Stimulated activated effector memory CD8-positive, alpha-beta T cell treated with anti-CD3 and anti-CD28 coated beads, Interleukin-12 subunit alpha, Interleukin-12 subunit beta, amount 100 ng/mL, for 72 hours (primary cell): ENCODE data around the gene GPA33.

Source experiments
- ATAC-seq: fragments of 150-1000 bp; cut with Tn5 transposase; 2 replicates; pipeline ENCODE4 v1.10.0; 2021
- DNase-seq, 2 donors: peaks; one replicate each; pipeline ENCODE4 v3.0.0; 2021 to 2022; ENCODE audit warnings: low spot score in 2 of 2
- H3K27ac Mint-ChIP-seq: one replicate; pipeline ENCODE4 v1.8.0; 2022; ENCODE audit warnings: mild to moderate bottlenecking, mixed read lengths
- H3K36me3 Mint-ChIP-seq: one replicate; pipeline ENCODE4 v1.8.0; 2022; ENCODE audit warnings: mild to moderate bottlenecking, mixed read lengths
- H3K4me1 Mint-ChIP-seq: one replicate; pipeline ENCODE4 v1.8.0; 2022; ENCODE audit warnings: mixed read lengths
- H3K4me3 Mint-ChIP-seq: one replicate; pipeline ENCODE4 v1.8.0; 2022; ENCODE audit warnings: mild to moderate bottlenecking, mixed read lengths
- H3K9me3 Mint-ChIP-seq: one replicate; pipeline ENCODE4 v1.8.0; 2022; ENCODE audit warnings: mixed read lengths

Gene GPA33

GRCh38 chr1:167083871-167084270, 6.3 kb downstream of the GPA33 start:
- ATAC-seq (no peak), DNase-seq (no peak)
- Mint-ChIP-seq H3K4me3 (no peak overlapping the region), H3K36me3 (no peaks in the 10 kb centered on the region), H3K27ac (no peak overlapping the region), H3K4me1 (peaks cover under 1% of the 10 kb centered on the region), H3K9me3 (no peaks in the 10 kb centered on the region)

GRCh38 chr1:167083066-167083665, 7.0 kb downstream of the GPA33 start:
- Mint-ChIP-seq H3K36me3 (no peaks in the 10 kb centered on the region), H3K27ac (no peak overlapping the region), H3K9me3 (no peaks in the 10 kb centered on the region), H3K4me3 (no peak overlapping the region), H3K4me1 (peaks cover 5% of the 10 kb centered on the region)
- DNase-seq, result no peak
- ATAC-seq, result no peak

GRCh38 chr1:167082511-167083027, 7.6 kb downstream of the GPA33 start:
- no peak overlapping the region for H3K27ac Mint-ChIP-seq
- DNase-seq (no peak), ATAC-seq (no peak)
- H3K36me3 Mint-ChIP-seq, result no peaks in the 10 kb centered on the region
- H3K4me3 Mint-ChIP-seq, result no peak overlapping the region
- no peaks in the 10 kb centered on the region for H3K9me3 Mint-ChIP-seq
- H3K4me1 Mint-ChIP-seq, result peaks cover 9% of the 10 kb centered on the region

- H3K4me3 Mint-ChIP-seq, result no peak overlapping the region
- DNase-seq, result no peak
- ATAC-seq, result no peak
- H3K9me3 Mint-ChIP-seq, result no peaks in the 10 kb centered on the region
- no peak overlapping the region for H3K27ac Mint-ChIP-seq
- H3K36me3 Mint-ChIP-seq, result no peaks in the 10 kb centered on the region
- H3K4me1 Mint-ChIP-seq, result peaks cover 18% of the 10 kb centered on the region
Measured at GRCh38 chr1:167081594-167082156, 8.5 kb downstream of the GPA33 start.

GRCh38 chr1:167077868-167078210, 12.3 kb downstream of the GPA33 start:
- Mint-ChIP-seq H3K4me1 (peaks cover 43% of the 10 kb centered on the region), H3K27ac (peak overlapping the region; percentile 21), H3K9me3 (no peaks in the 10 kb centered on the region), H3K36me3 (no peaks in the 10 kb centered on the region), H3K4me3 (no peak overlapping the region)
- no peak for ATAC-seq
- no peak for DNase-seq

- Mint-ChIP-seq H3K4me3 (no peak overlapping the region), H3K9me3 (no peaks in the 10 kb centered on the region), H3K27ac (peak overlapping the region; percentile 21), H3K36me3 (no peaks in the 10 kb centered on the region), H3K4me1 (peaks cover 43% of the 10 kb centered on the region)
- ATAC-seq (no peak), DNase-seq (no peak)
Measured at GRCh38 chr1:167077128-167077867, 12.9 kb downstream of the GPA33 start.

- Mint-ChIP-seq H3K9me3 (no peaks in the 10 kb centered on the region), H3K4me3 (peak overlapping the region; percentile 30), H3K4me1 (peaks cover 43% of the 10 kb centered on the region), H3K27ac (peak overlapping the region; percentile 15), H3K36me3 (no peaks in the 10 kb centered on the region)
- DNase-seq, result no peak
- peak; percentile 83 for ATAC-seq
Measured at GRCh38 chr1:167076136-167076710, 14.0 kb downstream of the GPA33 start.

GRCh38 chr1:167071286-167071685, 18.9 kb downstream of the GPA33 start:
- no peak for DNase-seq

GRCh38 chr1:167068761-167069160, 21.4 kb downstream of the GPA33 start:
- DNase-seq (no peak), ATAC-seq (no peak)
- no peaks in the 10 kb centered on the region for H3K9me3 Mint-ChIP-seq
- H3K36me3 Mint-ChIP-seq, result no peaks in the 10 kb centered on the region
- no peak overlapping the region for H3K4me3 Mint-ChIP-seq
- no peak overlapping the region for H3K27ac Mint-ChIP-seq
- peaks cover 7% of the 10 kb centered on the region for H3K4me1 Mint-ChIP-seq

More at GRCh38 chr1:167071286-167071685, 18.9 kb downstream of the GPA33 start:
- Mint-ChIP-seq H3K27ac (no peak overlapping the region), H3K4me3 (no peak overlapping the region), H3K36me3 (no peaks in the 10 kb centered on the region), H3K4me1 (peaks cover 28% of the 10 kb centered on the region), H3K9me3 (no peaks in the 10 kb centered on the region)
- no peak for ATAC-seq

- peaks cover 7% of the 10 kb centered on the region for H3K4me1 Mint-ChIP-seq
- no peak overlapping the region for H3K27ac Mint-ChIP-seq
- DNase-seq (no peak), ATAC-seq (no peak)
- no peaks in the 10 kb centered on the region for H3K36me3 Mint-ChIP-seq
- no peaks in the 10 kb centered on the region for H3K9me3 Mint-ChIP-seq
- no peak overlapping the region for H3K4me3 Mint-ChIP-seq
Measured at GRCh38 chr1:167067904-167068303, 22.3 kb downstream of the GPA33 start.

- no peaks in the 10 kb centered on the region for H3K9me3 Mint-ChIP-seq
- DNase-seq (peak; percentile 76 to 92), ATAC-seq (peak; percentile 81)
- peaks cover 7% of the 10 kb centered on the region for H3K4me1 Mint-ChIP-seq
- no peak overlapping the region for H3K27ac Mint-ChIP-seq
- peak overlapping the region; percentile 43 for H3K4me3 Mint-ChIP-seq
- H3K36me3 Mint-ChIP-seq, result no peaks in the 10 kb centered on the region
Measured at GRCh38 chr1:167066333-167067122, 23.6 kb downstream of the GPA33 start.

- Mint-ChIP-seq H3K4me3 (no peak overlapping the region), H3K9me3 (no peaks in the 10 kb centered on the region), H3K4me1 (peaks cover 7% of the 10 kb centered on the region), H3K36me3 (no peaks in the 10 kb centered on the region), H3K27ac (no peak overlapping the region)
- no peak for ATAC-seq
- DNase-seq, result no peak
Measured at GRCh38 chr1:167065471-167065870, 24.7 kb downstream of the GPA33 start.

- Mint-ChIP-seq H3K4me1 (peaks cover 8% of the 10 kb centered on the region), H3K27ac (no peak overlapping the region), H3K9me3 (no peaks in the 10 kb centered on the region), H3K36me3 (no peaks in the 10 kb centered on the region), H3K4me3 (no peak overlapping the region)
- no peak for DNase-seq
- ATAC-seq, result no peak
Measured at GRCh38 chr1:167064621-167065020, 25.6 kb downstream of the GPA33 start.

- H3K9me3 Mint-ChIP-seq, result no peaks in the 10 kb centered on the region
- DNase-seq, result no peak
- no peak overlapping the region for H3K27ac Mint-ChIP-seq
- ATAC-seq, result no peak
- peaks cover 9% of the 10 kb centered on the region for H3K4me1 Mint-ChIP-seq
- no peaks in the 10 kb centered on the region for H3K36me3 Mint-ChIP-seq
- no peak overlapping the region for H3K4me3 Mint-ChIP-seq
Measured at GRCh38 chr1:167061073-167061464, 29.1 kb downstream of the GPA33 start.
